Erythroblast (primary cell): Measurements from ENCODE around the gene PNPLA1.

Source experiments
- GATA1 ChIP-seq: IDR thresholded peaks from 2 replicates; pipeline ENCODE4 v1.6.1; 2011; ENCODE audit warnings: low read depth, mild to moderate bottlenecking, control low read depth, low read length, moderate library complexity
- POLR2A ChIP-seq: IDR thresholded peaks from 2 replicates; pipeline ENCODE4 v1.6.1; 2011; ENCODE audit warnings: mild to moderate bottlenecking, low read length

- TF ChIP-seq POLR2A (no peak), GATA1 (no peak)
Measured at GRCh38 chr6:36324715-36325114, 54.9 kb downstream of the PNPLA1 start.
